Measurements from ENCODE around the gene GRAMD2A.

Gene GRAMD2A

DNA sequence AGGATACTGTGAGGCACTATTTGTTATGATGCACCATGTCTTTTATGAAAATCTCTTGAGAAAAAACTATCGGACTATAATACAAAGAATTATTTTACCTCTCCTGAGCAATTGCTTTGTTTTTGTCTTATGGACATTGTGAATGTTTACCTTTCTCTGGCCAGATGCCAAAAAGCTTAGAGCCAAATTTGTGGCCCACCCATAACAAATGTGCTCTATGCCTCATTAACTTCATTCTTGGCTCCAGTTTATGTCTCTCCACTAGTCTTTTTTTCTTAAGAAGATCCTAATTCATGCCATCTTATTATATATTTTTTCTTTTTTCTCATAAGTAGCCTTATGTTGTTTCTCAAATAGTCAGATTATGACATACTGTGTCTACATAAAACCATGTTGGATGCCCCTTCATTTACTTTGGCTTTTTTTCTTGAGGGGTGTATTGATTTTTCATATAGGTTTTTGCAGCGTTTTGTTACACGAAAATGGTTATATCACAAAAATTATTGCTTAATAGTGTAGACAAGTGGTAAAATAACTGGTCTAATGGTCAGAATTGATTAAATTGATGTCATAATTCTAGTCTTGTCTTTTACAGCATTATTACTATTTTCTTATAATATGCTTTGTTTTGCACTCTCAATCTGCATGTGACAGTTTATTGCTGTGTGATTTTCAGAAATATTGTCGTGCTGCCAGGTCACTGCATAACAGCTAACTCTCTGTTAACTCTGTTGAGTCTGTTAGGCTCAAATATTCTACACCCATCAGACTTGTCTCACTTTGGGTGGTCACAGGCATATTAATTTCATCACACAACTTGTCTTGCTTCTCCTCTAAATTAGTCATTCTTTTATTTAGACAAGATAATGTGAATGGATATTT is 61.2 kb downstream of the GRAMD2A start (continued):
- TF ChIP-seq KLF8 (tag by site-specific recombination; IDR thresholded peaks at IDR 0.05) (peak; percentile 85; the same call in 1 of the 2 replicates), ZNF16 (tag by site-specific recombination; IDR thresholded peaks at IDR 0.05; ENCODE audit: low read depth) (no peak), GLIS2 (tag by site-specific recombination; IDR thresholded peaks at IDR 0.05) (no peak), ZBTB17 (tag by site-specific recombination; IDR thresholded peaks at IDR 0.05) (peak; percentile 52; the same call in 1 of the 2 replicates), ZNF221 (tag by site-specific recombination; IDR thresholded peaks at IDR 0.05; ENCODE audit: borderline replicate concordance) (no peak; the same call in 1 of the 2 replicates), ZNF133 (tag by site-specific recombination; IDR thresholded peaks at IDR 0.05) (no peak), ZNF585B (tag by site-specific recombination; IDR thresholded peaks at IDR 0.05) (no peak), ZBTB20 (tag by site-specific recombination; IDR thresholded peaks at IDR 0.05) (no peak), ZNF2 (tag by site-specific recombination; IDR thresholded peaks at IDR 0.05) (0 out of 2 replicates have a peak, but pooled peaks have one; percentile 33), BCL11A (tag by site-specific recombination; IDR thresholded peaks at IDR 0.05; ENCODE audit: low read depth) (peak; percentile 82), ZNF626 (tag by site-specific recombination; IDR thresholded peaks at IDR 0.05) (no peak), ZNF768 (tag by site-specific recombination; IDR thresholded peaks at IDR 0.05) (peak; percentile 54; the same call in 1 of the 2 replicates), ZNF654 (tag by site-specific recombination; IDR thresholded peaks at IDR 0.05; ENCODE audit: low read depth) (no peak), ZNF571 (tag by site-specific recombination; IDR thresholded peaks at IDR 0.05) (no peak)
- TF ChIP-seq, protein P1, sequence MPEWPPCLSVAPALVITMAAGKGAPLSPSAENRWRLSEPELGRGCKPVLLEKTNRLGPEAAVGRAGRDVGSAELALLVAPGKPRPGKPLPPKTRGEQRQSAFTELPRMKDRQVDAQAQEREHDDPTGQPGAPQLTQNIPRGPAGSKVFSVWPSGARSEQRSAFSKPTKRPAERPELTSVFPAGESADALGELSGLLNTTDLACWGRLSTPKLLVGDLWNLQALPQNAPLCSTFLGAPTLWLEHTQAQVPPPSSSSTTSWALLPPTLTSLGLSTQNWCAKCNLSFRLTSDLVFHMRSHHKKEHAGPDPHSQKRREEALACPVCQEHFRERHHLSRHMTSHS (tag by site-specific recombination; IDR thresholded peaks at IDR 0.05), result no peak
- TF ChIP-seq, protein P2, sequence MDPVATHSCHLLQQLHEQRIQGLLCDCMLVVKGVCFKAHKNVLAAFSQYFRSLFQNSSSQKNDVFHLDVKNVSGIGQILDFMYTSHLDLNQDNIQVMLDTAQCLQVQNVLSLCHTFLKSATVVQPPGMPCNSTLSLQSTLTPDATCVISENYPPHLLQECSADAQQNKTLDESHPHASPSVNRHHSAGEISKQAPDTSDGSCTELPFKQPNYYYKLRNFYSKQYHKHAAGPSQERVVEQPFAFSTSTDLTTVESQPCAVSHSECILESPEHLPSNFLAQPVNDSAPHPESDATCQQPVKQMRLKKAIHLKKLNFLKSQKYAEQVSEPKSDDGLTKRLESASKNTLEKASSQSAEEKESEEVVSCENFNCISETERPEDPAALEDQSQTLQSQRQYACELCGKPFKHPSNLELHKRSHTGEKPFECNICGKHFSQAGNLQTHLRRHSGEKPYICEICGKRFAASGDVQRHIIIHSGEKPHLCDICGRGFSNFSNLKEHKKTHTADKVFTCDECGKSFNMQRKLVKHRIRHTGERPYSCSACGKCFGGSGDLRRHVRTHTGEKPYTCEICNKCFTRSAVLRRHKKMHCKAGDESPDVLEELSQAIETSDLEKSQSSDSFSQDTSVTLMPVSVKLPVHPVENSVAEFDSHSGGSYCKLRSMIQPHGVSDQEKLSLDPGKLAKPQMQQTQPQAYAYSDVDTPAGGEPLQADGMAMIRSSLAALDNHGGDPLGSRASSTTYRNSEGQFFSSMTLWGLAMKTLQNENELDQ (tag by site-specific recombination; IDR thresholded peaks at IDR 0.05; ENCODE audit: low read depth), result no peak
- TF ChIP-seq, protein P3, sequence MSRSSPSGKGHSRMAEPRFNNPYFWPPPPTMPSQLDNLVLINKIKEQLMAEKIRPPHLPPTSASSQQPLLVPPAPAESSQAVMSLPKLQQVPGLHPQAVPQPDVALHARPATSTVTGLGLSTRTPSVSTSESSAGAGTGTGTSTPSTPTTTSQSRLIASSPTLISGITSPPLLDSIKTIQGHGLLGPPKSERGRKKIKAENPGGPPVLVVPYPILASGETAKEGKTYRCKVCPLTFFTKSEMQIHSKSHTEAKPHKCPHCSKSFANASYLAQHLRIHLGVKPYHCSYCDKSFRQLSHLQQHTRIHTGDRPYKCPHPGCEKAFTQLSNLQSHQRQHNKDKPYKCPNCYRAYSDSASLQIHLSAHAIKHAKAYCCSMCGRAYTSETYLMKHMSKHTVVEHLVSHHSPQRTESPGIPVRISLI (tag by site-specific recombination; IDR thresholded peaks at IDR 0.05), result peak; percentile 92

DNA sequence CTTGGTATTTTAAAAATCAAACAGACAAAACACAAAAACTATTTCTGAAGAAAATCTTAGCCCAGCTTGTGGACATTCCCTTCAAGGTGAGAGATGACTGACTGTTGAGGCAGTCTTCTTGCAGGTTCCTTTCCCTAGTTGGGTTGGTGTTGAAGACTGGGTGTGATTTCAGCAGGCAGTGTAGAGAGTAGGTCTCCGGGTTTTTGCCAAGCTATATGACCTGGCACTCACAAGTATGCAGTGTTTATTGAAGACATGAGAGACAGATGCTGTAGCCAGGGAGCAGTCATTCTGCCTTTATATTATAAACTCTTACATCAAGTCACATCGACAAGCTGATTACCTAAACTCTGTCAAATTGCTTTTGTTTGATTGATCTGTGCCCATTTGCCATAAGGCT is 61.9 kb downstream of the GRAMD2A start:
- Histone ChIP-seq H3K27ac (ENCODE audit: extremely low read depth, low read depth, low read length) (peak overlapping the region; percentile 43), H3K4me1 (ENCODE audit: control insufficient read depth, insufficient read depth, low read length) (peaks cover 34% of the 10 kb centered on the region), H3K9me3 (ENCODE audit: control insufficient read depth, insufficient read depth, low read depth, low read length) (no peaks in the 10 kb centered on the region), H3K36me3 (ENCODE audit: control insufficient read depth in 2 of 2, insufficient read depth in 1 of 2, low read length in 2 of 2) (no peaks in the 10 kb centered on the region), H3K4me3 (ENCODE audit: low read depth, low read length) (no peak overlapping the region)
- peak; percentile 43 for TF ChIP-seq ZNF335 (tag by site-specific recombination; conservative IDR thresholded peaks at IDR 0.05)
- TF ChIP-seq ZSCAN30 (tag by site-specific recombination; IDR thresholded peaks at IDR 0.05), result peak; percentile 11; the same call in 1 of the 2 replicates
- TF ChIP-seq, protein P4, sequence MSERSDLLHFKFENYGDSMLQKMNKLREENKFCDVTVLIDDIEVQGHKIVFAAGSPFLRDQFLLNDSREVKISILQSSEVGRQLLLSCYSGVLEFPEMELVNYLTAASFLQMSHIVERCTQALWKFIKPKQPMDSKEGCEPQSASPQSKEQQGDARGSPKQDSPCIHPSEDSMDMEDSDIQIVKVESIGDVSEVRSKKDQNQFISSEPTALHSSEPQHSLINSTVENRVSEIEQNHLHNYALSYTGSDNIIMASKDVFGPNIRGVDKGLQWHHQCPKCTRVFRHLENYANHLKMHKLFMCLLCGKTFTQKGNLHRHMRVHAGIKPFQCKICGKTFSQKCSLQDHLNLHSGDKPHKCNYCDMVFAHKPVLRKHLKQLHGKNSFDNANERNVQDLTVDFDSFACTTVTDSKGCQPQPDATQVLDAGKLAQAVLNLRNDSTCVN (tag by site-specific recombination; optimal IDR thresholded peaks at IDR 0.05), result no peak
- CTCF ChIA-PET, result interaction anchor here (0.5 to 0.8 kb wide), 2 partner anchors 10 to 430 kb away, joined by 3 to 5 read pairs; no protein-coding TSS in a partner anchor
- POLR2A ChIA-PET, result interaction anchor here (1.5 kb wide), 1 partner anchor 18 kb away, joined by 10 read pairs; the partner anchor contains the start of genes MYO9A and SENP8

Data from HEK293 (cell line).